SIG-M5 (cell line): ENCODE results near the gene DECR2.
"Not testable (repeated sequence)": the region's sequence is repeated elsewhere in the genome, so short reads cannot be mapped to it uniquely, and the experiment has no call there.

ENCODE experiments used
- DNase-seq: peaks from one replicate; lab custom pipeline; 2025; lab: John Stamatoyannopoulos, UW

The DECR2 gene, protein sequence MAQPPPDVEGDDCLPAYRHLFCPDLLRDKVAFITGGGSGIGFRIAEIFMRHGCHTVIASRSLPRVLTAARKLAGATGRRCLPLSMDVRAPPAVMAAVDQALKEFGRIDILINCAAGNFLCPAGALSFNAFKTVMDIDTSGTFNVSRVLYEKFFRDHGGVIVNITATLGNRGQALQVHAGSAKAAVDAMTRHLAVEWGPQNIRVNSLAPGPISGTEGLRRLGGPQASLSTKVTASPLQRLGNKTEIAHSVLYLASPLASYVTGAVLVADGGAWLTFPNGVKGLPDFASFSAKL

GRCh38 chr16:401468-402348 lies at the start of gene DECR2:
TSS of gene DECR2 (plus strand) at chr16:401885. CDS start at chr16:401964, 79 bp downstream.
- no peak for DNase-seq

DNA sequence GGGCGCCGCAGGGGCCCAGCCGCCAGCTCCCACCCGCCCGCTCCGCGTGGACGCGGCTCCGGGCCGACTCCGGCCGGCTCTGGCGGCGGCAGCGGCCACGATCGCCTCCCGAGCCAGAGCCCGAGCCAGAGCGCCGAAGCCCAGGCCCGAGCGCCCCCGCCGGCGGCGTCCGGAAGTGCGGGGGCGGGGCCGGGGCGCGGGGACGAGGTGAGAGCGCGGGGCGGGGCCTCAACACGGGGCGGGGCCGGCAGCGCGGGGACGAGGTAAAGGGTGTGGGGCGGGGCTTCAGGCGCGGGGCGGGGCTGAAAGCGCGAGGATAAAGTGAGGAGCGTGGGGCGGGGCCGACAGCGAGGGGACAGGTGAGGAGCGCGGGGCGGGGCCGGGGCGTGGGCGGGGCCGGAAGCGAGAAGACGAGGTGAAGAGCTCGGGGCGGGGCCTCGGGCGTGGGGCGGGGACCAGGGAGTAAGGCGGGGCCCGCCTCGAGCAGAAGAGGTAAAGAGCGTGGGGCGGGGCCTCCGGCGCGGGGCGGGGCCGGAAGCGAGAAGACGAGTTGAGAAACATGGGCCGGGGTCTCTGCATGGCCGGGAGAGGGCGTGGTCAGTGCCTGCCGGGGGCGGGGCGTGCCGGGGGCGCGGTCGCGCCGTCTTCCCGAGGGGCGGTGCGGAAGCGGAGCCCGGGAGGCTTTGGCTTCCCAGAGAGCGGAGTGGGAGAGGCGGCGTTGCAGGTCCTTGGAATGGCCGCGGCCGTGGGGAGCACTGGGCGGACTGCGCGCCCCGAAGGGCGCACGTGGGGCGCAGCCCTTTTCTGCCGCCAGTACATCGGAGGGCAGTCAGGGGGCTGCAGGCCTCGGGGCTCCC lies 48.9 kb upstream of the DECR2 start, which contains the start of gene AXIN1:
Gene AXIN1, minus strand, starts transcription at position 177 of the 857 bp plus-strand sequence. CDS start 5,698 bp downstream, outside the sequence.
- peak; percentile 66 for DNase-seq

- DNase-seq = no peak
Observed at GRCh38 chr16:353404-354290, 48.0 kb upstream of the DECR2 start.

GRCh38 chr16:354291-354881 lies 47.3 kb upstream of the DECR2 start:
- no peak for DNase-seq

- DNase-seq = no peak
Observed at GRCh38 chr16:354971-355461, 46.7 kb upstream of the DECR2 start.

- no peak for DNase-seq
Observed at GRCh38 chr16:356741-357140, 44.9 kb upstream of the DECR2 start.

GRCh38 chr16:359067-359763 lies 42.5 kb upstream of the DECR2 start:
- no peak for DNase-seq

DNA sequence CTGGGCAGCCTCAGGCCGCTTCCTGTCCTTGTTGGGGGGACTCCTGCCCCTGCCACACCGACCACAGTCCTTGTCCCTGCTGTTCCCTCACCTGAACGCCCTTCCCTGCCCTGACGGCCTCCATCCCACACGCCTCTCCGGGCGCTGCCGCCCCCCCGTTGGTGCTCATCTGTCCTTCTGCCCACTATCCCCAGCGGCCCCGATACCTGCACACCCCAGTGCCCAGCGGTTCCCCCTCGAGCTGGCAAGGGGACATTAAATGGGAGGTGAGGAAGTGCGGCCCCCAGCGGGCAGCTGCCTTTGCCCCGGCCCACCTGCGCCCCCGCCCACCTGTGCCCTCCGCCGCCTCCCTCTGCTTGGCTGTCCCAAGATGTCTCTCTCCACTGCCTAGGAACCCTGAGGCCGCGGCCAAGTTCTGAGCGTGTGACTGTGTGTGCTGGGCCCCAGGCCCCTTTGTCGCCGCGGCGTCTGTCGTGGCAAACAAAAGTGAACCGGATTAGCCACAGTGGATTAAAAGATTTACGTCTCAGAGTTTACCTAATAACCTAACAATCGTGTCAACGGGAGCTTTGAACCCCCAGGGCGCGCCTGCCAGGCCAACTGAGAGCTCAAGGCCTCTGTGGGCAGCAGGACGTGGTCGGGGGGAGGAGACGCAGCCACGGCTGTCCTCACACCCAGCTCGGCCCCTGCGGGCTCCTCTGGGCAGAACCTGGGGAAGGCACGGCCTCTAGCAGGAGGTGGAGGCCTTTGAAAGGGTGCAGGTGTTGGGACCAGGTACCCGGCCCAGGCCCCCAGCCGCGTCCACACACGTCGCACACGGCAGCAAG lies 41.6 kb upstream of the DECR2 start:
- no peak for DNase-seq

DNA sequence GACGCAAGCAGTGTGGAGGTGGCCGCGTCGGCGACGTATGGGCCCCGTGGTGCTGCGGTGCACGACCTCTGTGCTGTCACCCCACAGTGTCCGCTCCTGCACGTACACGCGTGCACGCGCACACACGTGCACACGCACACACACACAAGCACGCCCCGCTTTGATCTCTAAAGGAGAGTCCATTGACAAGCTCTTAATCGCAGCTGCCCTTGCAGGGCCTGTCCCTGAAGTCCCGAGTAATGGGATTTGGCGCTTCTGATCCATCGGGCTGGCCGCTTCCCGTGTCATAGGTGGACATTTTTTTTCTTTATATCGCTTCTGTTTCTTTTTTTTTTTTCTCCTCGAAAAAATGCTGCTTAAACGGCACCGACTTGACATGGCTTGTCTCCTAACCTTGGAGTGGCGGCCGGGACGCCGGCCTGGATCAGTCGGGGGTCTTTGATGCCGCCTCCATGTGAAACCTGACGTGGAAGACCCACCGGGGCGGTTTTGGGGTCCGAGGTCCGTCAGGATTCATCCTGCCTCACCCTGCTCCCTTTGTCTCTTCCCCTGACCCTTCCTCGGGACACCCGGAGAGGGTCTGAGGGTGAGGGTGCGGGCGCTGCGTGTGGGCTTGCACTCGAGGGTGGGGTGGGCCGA lies 40.9 kb upstream of the DECR2 start:
- no peak for DNase-seq

GRCh38 chr16:361341-361871 lies 40.3 kb upstream of the DECR2 start:
- no peak for DNase-seq

DNA sequence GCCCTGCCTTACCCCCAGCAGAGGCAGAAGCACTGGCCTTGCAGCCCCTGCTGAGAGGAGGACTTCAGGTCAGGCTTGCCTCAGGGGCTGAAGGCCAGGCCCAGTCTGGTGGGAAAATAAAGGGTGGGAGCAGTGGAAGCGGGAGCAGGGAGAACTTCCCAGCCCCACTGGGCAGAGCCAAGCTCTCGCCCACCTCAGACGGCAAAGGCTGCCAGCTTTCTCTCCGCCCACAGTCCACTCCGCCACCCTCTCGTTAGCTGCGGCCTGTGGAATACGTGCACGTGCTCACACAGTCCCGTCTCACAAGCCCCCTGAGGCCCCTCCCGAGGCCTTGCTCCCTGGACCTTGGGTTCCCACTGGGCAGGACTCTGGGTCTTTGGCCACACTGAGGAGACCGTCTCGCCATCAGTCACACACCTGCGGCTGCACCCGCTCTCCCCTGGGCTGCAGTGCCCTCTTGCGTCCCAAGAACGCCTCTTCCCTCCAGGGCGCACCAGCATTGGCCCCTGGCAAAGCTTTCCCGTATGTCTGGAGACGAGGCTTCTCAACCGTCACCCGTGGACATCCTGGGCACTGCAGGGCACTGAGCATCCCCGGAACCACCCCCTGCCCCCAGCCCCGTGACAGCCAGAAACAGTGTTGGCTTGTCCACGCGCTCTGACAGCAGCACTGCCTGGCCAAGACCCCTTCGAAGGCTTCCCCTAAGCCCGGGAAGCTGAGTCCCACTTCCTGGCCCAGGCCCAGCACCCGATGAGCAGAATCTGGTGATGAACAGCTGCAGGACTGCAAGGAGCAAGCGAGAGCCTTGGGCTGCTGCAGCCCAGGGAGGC lies 39.6 kb upstream of the DECR2 start:
- no peak for DNase-seq

DNA sequence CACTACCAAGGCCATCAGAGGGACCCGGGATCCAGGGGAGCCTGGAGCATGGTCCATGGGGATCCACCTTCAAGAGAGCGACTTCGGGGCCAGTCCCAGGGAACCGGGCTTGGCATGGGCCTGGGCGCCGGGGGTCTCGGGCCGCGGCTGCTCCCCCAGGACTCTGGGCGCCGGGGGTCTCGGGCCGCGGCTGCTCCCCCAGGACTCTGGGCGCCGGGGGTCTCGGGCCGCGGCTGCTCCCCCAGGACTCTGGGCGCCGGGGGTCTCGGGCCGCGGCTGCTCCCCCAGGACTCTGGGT lies 39.0 kb upstream of the DECR2 start:
- DNase-seq = not testable (repeated sequence)

- DNase-seq = no peak
Observed at GRCh38 chr16:363110-363765, 38.4 kb upstream of the DECR2 start.

GRCh38 chr16:363766-364490 lies 37.8 kb upstream of the DECR2 start:
- DNase-seq = no peak

DNA sequence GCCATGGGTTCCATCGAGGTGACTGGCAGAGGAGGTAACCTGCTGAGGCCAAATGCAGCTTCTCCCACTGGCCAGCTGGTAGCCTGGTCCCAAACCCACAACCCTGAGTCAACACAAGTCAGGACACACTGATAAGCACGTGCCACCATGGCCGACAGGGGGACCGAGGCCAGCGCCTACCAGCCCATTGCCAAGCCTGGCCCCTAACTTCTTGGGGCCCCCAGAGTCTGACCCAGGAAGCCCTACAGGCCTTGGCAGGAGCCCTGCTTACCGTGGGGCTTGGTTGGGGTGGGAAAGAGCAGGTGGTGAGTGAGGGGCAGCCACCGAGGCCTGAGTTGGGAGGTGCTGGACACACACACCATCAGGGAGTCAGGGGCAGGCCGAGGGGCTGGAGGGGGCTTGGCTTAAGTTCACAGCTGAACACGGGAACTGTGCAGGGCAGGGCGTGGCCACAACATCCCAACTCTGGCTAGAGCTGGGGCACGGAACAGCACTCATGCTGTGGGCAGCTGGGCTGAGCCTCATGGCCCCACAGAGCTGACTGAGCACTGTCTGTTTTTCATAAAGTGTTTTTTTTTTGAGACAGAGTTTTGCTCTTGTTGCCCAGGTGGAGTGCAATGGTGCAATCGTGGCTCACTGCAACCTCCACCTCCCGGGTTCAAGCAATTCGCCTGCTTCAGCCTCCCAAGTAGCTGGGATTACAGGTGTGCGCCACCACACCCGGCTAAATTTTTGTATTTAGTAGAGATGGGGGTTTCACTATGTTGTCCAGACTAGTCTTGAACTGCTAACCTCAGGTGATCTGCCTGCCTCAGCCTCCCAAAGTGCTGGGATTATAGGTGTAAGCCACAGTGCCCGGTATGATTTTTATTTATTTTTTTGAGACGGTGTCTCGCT lies 36.8 kb upstream of the DECR2 start:
- no peak for DNase-seq
